Measurements from ENCODE around the gene CCDC148.
"Not testable (repeated sequence)": the region's sequence is repeated elsewhere in the genome, so short reads cannot be mapped to it uniquely, and the experiment has no call there.

CCDC148 gene

GRCh38 chr2:158481116-158481515 is 24.6 kb upstream of the CCDC148 start:
- DNase-seq, result no peak

- no peak for DNase-seq
These were observed 22.3 kb upstream of the CCDC148 start for GRCh38 chr2:158478816-158479215.

GRCh38 chr2:158478237-158478636 is 21.7 kb upstream of the CCDC148 start:
- DNase-seq, result no peak

- no peak for DNase-seq
These were observed 20.6 kb upstream of the CCDC148 start for GRCh38 chr2:158477202-158477601.

GRCh38 chr2:158474526-158475011 is 18.0 kb upstream of the CCDC148 start:
- DNase-seq, result not testable (repeated sequence)

- no peak for DNase-seq
These were observed 17.3 kb upstream of the CCDC148 start for GRCh38 chr2:158473719-158474392.

DNA sequence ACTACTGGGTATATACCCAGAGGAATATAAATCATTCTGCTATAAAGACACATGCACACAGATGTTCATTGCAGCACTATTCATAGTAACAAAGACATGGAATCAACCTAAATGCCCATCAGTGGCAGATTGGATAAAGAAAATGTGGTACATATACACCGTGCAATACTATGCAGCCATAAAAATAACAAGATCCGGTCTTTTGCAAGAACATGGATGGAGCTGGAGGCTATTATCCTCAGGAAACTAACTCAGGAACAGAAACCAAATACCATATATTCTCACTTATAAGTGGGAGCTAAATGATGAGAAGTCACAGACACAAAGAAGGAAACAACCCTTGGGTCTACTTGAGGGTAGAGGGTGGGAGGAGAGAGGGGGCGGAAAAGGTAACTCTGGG is 16.7 kb upstream of the CCDC148 start:
- not testable (repeated sequence) for DNase-seq

DNA sequence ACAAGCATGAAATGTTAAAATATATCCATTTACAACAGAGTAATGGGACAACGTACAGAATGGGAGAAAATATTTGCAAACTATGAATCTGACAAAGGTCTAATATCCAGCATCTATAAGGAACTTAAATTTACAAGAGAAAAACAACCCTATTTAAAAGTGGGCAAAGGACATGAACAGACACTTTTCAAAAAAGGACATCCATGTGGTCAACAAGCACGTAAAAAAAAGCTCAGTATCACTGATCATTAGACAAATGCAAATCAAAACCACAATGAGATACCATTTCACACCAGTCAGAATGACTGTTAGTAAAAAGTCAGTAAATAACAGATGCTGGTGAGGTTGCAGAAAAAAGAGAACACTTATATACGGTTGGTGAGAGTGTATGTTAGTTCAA is 16.3 kb upstream of the CCDC148 start:
- DNase-seq, result not testable (repeated sequence)

DNA sequence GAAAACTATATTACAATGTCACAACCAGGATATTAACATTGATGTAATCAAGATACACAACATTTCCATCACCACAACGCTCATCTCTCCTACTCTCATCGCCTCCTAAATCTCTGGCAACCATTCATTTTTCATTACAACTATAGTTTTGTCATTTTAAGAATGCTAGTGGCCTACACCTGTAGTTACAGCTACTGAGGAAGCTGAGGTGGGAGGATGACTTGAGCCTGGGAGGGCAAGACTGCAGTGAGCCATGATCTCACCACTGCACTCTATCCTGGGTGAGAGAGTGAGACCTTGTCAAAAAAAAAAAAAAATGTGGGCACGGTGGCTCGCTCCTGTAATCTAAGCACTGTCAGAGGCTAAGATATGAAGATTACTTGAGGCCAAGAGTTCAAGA is 10.7 kb upstream of the CCDC148 start:
- no peak for DNase-seq

DNA sequence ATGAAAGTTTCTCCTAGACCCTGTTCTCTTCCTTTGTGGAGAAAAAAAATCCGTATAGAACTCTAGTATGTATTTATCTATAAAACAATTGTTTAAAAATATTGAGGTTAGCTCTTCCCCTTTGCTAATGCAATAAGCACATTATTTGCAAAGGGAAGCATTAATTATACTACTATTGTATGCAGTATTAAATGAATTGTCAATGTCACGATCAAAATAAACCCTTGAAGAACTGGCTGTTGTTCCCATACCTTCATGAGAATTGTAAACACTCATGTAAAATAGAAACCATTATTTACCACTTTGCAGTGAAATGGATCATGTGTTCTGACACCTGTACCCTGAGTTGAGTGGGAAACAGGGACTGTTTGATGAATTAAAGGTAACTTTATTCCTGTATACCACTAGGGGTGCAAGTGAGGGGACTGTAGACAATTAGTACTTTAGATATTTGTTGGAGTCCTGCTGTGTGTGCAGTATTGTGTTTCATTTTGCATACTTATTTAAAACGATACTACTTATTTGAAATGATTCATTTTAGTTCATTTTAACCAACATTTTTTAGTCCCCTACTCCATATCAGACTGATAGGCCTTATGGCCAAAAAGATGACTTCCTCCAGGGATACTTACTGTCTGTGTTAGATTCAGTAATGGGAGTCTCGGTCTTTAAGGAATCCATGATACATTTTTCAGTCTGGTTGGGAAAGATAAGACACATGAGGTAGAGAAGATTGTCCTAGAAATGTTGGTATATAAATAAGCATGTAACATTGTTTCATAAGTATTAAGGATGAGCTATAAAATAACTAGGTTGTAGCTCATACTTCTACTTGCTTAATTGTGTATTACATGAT is 8.1 kb upstream of the CCDC148 start:
- DNase-seq, result peak; percentile 9 to 24

- DNase-seq, result no peak
These were observed 7.0 kb upstream of the CCDC148 start for GRCh38 chr2:158463496-158464095.

DNA sequence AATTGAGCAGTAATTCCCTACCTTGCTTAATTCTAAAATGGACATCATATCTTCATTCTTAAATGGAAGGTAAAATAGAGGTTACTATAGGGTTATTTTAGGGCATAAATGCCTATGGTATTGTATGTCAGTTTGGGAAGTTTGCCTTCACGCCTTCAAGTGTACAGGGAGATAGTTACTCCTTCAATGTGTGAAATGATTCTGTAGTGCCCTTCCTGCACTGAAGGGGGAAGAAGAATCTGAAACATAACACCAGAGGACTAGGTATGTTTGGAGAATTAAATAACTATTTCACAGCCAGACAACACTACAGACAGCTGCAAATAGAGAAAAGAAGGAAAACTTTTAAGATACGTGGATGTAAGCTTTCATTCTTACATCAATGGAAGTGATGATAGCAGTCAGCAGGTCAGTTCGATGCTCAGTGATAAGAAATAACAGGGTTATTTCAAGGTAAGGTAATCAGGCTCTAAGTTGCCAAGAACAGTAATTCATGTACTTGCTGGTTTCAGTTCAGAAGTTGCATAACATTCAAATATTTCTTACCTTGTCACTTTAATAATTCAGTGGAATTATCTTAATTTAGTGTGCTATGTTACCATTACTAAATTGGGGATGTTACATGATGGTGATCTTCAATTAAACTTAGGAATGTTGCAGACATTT is 4.2 kb upstream of the CCDC148 start:
- DNase-seq, result peak; percentile 18 to 25

- DNase-seq, result peak in 1 of 2 experiments; percentile 57
These were observed 2.8 kb upstream of the CCDC148 start for GRCh38 chr2:158459161-158460003.

DNA sequence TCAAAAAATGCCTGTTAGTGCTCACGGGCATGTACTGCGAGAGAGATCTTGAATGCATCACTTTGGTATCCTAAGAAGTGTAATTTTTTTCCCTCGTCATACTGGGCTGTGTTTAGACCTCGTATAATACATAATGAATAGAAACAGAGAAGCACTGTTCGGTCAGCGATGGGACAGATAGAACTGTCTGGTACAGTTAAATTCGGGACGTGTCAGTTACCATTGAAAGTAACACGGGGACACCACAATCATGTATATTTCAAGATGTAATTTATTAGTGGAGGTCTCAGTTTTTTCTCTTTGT is 2.0 kb upstream of the CCDC148 start:
- DNase-seq, result no peak

DNA sequence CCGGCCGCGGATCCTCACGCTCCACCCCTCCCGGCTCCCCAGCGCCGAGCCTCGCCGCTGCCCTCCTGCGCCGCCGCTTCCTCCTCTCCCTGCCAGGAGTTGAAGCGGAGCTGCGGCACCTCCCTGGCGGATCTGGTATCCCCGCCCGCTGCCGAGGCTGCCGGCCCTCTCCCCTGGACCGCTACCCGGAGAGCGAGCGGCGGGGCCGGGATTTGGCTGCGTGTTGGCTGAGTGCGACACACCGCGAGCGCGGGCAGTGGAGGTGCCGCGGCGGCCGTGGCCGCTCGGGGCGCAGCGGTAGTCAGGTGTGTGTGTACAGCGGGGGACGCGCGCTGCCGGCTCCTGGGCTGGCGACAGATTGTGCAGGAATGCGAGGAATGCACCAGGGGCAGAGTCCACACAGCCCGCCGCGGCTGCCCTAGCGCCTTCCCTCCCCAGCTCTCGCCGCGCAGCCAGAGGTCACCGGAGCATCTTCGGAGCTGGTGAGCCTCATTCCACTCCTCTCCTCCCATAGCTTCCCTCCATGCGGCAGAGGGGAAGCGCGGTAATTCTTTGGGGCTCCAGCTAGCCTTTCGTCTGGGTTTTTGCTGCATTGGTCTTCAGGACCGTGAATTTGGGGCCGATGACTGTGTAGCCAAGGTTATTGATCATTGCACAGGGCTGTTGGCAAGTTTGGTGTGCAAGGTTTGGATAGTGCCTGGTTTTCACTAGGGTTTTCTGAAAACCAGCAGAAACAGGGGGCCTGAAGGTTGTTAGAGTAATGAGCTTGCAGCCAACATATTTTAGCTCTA is 1.5 kb upstream of the CCDC148 start:
- DNase-seq, result peak; percentile 54 to 64

GRCh38 chr2:158457092-158457825 is 706 bp upstream of the CCDC148 start:
- peak; percentile 39 to 51 for DNase-seq

GRCh38 chr2:158443606-158444005 is 12.9 kb downstream of the CCDC148 start:
- no peak for DNase-seq

- not testable (repeated sequence) for DNase-seq
These were observed 17.5 kb downstream of the CCDC148 start for GRCh38 chr2:158439062-158439461.

DNA sequence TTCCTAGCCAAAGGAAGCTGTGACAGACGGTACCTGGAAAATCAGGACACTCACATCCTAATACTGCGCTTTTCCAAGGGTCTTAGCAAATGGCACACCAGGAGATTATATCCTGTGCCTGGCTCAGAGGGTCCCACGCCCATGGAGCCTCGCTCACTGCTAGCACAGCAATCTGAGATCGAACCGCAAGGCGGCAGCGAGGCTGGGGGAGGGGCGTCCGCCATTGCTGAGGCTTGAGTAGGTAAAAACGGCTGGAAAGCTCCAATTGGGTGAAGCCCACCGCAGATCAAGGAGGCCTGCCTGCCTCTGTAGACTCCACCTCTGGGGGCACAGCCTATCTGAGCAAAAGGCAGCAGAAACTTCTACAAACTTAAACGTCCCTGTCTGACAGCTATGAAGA is 22.8 kb downstream of the CCDC148 start:
- DNase-seq, result not testable (repeated sequence)

DNA sequence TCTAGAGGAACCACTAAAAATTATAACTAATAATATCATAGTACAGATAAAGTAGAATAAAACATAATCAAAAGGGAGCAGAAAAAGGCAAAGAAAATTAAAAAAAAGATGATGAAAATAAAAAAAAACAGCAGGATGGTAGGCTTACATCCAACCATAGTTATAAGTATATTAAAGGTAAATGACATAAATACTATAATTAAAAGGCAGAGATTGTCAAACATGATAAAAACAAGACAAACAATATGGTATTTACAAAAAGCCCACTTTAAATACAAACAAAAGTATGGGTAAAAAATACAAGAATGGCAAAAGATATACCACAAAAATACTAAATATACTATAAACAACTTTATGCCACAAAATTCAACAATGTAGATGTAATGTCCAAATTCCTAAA is 24.4 kb downstream of the CCDC148 start:
- no peak for DNase-seq

- DNase-seq, result no peak
These were observed 42.0 kb downstream of the CCDC148 start for GRCh38 chr2:158414538-158414937.

Measured in AML-193 (cell line).